HEK293 (cell line): ENCODE data around the gene TNFRSF13B.

Source experiments
- GLIS1 ChIP-seq: fragments of 450-650 bp; formaldehyde crosslinking; IDR thresholded peaks from 2 replicates; pipeline ENCODE4 v1.5.1; 2016; ENCODE audit warnings: missing biosample characterization, missing genetic modification characterization
- GLIS2 ChIP-seq: fragments of 450-650 bp; formaldehyde crosslinking; IDR thresholded peaks from 2 replicates; pipeline ENCODE4 v1.5.1; 2016; ENCODE audit warnings: missing biosample characterization, missing genetic modification characterization
- PATZ1 ChIP-seq: fragments of 450-650 bp; formaldehyde crosslinking; IDR thresholded peaks from 2 replicates; pipeline ENCODE4 v1.5.1; 2016; ENCODE audit warnings: missing biosample characterization, missing genetic modification characterization
- PRDM6 ChIP-seq: fragments of 450-650 bp; formaldehyde crosslinking; IDR thresholded peaks from 2 replicates; pipeline ENCODE4 v1.5.1; 2017; ENCODE audit warnings: missing biosample characterization, missing genetic modification characterization
- SALL2 ChIP-seq: fragments of 450-650 bp; formaldehyde crosslinking; IDR thresholded peaks from 2 replicates; pipeline ENCODE4 v1.5.0; 2017; ENCODE audit warnings: missing biosample characterization, mild to moderate bottlenecking, missing genetic modification characterization, borderline replicate concordance
- SCRT1 ChIP-seq: fragments of 450-650 bp; formaldehyde crosslinking; IDR thresholded peaks from 2 replicates; pipeline ENCODE4 v1.5.1; 2016; ENCODE audit warnings: missing biosample characterization, missing genetic modification characterization, borderline replicate concordance
- YY2 ChIP-seq: fragments of 450-650 bp; formaldehyde crosslinking; IDR thresholded peaks from 2 replicates; pipeline ENCODE4 v1.5.1; 2016; ENCODE audit warnings: missing biosample characterization, missing genetic modification characterization
- ZBTB21 ChIP-seq: fragments of 450-650 bp; formaldehyde crosslinking; IDR thresholded peaks from 2 replicates; pipeline ENCODE4 v1.5.1; 2017; ENCODE audit warnings: missing biosample characterization, missing genetic modification characterization
- ZIC2 ChIP-seq: fragments of 450-650 bp; formaldehyde crosslinking; IDR thresholded peaks from 2 replicates; pipeline ENCODE4 v1.5.1; 2016; ENCODE audit warnings: missing biosample characterization, missing genetic modification characterization
- ZNF114 ChIP-seq: fragments of 450-650 bp; formaldehyde crosslinking; IDR thresholded peaks from 2 replicates; pipeline ENCODE4 v1.5.0; 2017; ENCODE audit warnings: missing biosample characterization, missing genetic modification characterization
- ZNF133 ChIP-seq: fragments of 450-650 bp; formaldehyde crosslinking; IDR thresholded peaks from 2 replicates; pipeline ENCODE4 v1.5.1; 2016; ENCODE audit warnings: missing biosample characterization, missing genetic modification characterization
- ZNF146 ChIP-seq: fragments of 450-650 bp; formaldehyde crosslinking; IDR thresholded peaks from 2 replicates; pipeline ENCODE4 v1.5.1; 2016; ENCODE audit warnings: missing biosample characterization, missing genetic modification characterization
- ZNF324 ChIP-seq: fragments of 450-650 bp; formaldehyde crosslinking; IDR thresholded peaks from 2 replicates; pipeline ENCODE4 v1.5.1; 2016; ENCODE audit warnings: missing biosample characterization, missing genetic modification characterization
- ZNF473 ChIP-seq: fragments of 450-650 bp; formaldehyde crosslinking; IDR thresholded peaks from 2 replicates; pipeline ENCODE4 v1.5.1; 2017; ENCODE audit warnings: missing biosample characterization, missing genetic modification characterization
- ZNF48 ChIP-seq: fragments of 450-650 bp; formaldehyde crosslinking; IDR thresholded peaks from 2 replicates; pipeline ENCODE4 v1.5.1; 2016; ENCODE audit warnings: missing biosample characterization, missing genetic modification characterization
- ZNF560 ChIP-seq: fragments of 450-650 bp; formaldehyde crosslinking; IDR thresholded peaks from 2 replicates; pipeline ENCODE4 v1.5.1; 2017; ENCODE audit warnings: missing biosample characterization, missing genetic modification characterization, borderline replicate concordance
- ZNF600 ChIP-seq: fragments of 450-650 bp; formaldehyde crosslinking; IDR thresholded peaks from 2 replicates; pipeline ENCODE4 v1.5.1; 2016; ENCODE audit warnings: missing biosample characterization, missing genetic modification characterization
- ZNF629 ChIP-seq: fragments of 450-650 bp; formaldehyde crosslinking; IDR thresholded peaks from 2 replicates; pipeline ENCODE4 v1.5.1; 2017; ENCODE audit warnings: missing biosample characterization, missing genetic modification characterization
- ZNF645 ChIP-seq: fragments of 450-650 bp; formaldehyde crosslinking; IDR thresholded peaks from 2 replicates; pipeline ENCODE4; 2016; ENCODE audit warnings: missing biosample characterization, missing genetic modification characterization
- ZNF670 ChIP-seq: fragments of 450-650 bp; formaldehyde crosslinking; IDR thresholded peaks from 2 replicates; pipeline ENCODE4 v1.5.1; 2016; ENCODE audit warnings: missing biosample characterization, missing genetic modification characterization, low read depth
- ZNF76 ChIP-seq: fragments of 450-650 bp; formaldehyde crosslinking; IDR thresholded peaks from 2 replicates; pipeline ENCODE4; 2016; ENCODE audit warnings: low read depth, missing biosample characterization, missing genetic modification characterization, borderline replicate concordance
- ZNF777 ChIP-seq: fragments of 450-650 bp; formaldehyde crosslinking; IDR thresholded peaks from 2 replicates; pipeline ENCODE4 v1.5.1; 2017; ENCODE audit warnings: missing biosample characterization, missing genetic modification characterization, borderline replicate concordance
- ZNF785 ChIP-seq: fragments of 450-650 bp; formaldehyde crosslinking; IDR thresholded peaks from 2 replicates; pipeline ENCODE4 v1.5.1; 2016; ENCODE audit warnings: missing biosample characterization, missing genetic modification characterization
- TF ChIP-seq, protein P1 (sequence below): fragments of 450-650 bp; formaldehyde crosslinking; IDR thresholded peaks from 2 replicates; pipeline ENCODE4 v1.5.1; 2016; ENCODE audit warnings: missing biosample characterization, missing genetic modification characterization
- TF ChIP-seq, protein P2 (sequence below): fragments of 450-650 bp; formaldehyde crosslinking; conservative IDR thresholded peaks from 2 replicates; pipeline ENCODE4 v1.5.1; 2016; ENCODE audit warnings: low read depth, missing biosample characterization, missing genetic modification characterization

The TNFRSF13B gene

GRCh38 chr17:16991349-16992009 lies 19.6 kb upstream of the TNFRSF13B start (continued):
- TF ChIP-seq, protein P1, sequence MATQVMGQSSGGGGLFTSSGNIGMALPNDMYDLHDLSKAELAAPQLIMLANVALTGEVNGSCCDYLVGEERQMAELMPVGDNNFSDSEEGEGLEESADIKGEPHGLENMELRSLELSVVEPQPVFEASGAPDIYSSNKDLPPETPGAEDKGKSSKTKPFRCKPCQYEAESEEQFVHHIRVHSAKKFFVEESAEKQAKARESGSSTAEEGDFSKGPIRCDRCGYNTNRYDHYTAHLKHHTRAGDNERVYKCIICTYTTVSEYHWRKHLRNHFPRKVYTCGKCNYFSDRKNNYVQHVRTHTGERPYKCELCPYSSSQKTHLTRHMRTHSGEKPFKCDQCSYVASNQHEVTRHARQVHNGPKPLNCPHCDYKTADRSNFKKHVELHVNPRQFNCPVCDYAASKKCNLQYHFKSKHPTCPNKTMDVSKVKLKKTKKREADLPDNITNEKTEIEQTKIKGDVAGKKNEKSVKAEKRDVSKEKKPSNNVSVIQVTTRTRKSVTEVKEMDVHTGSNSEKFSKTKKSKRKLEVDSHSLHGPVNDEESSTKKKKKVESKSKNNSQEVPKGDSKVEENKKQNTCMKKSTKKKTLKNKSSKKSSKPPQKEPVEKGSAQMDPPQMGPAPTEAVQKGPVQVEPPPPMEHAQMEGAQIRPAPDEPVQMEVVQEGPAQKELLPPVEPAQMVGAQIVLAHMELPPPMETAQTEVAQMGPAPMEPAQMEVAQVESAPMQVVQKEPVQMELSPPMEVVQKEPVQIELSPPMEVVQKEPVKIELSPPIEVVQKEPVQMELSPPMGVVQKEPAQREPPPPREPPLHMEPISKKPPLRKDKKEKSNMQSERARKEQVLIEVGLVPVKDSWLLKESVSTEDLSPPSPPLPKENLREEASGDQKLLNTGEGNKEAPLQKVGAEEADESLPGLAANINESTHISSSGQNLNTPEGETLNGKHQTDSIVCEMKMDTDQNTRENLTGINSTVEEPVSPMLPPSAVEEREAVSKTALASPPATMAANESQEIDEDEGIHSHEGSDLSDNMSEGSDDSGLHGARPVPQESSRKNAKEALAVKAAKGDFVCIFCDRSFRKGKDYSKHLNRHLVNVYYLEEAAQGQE (tag by site-specific recombination) = no peak
- TF ChIP-seq SCRT1 (tag by site-specific recombination) (no peak), ZNF629 (tag by site-specific recombination) (no peak), PATZ1 (tag by site-specific recombination) (peak; percentile 82), ZNF114 (tag by site-specific recombination) (no peak), ZIC2 (peak; percentile 97), GLIS1 (tag by site-specific recombination) (peak; percentile 87), ZNF777 (no peak), ZNF133 (tag by site-specific recombination) (no peak), ZNF324 (tag by site-specific recombination) (no peak), GLIS2 (peak; percentile 79), ZNF670 (no peak), ZNF645 (tag by site-specific recombination) (no peak), YY2 (tag by site-specific recombination) (no peak), ZNF76 (tag by site-specific recombination) (no peak), ZBTB21 (no peak), SALL2 (no peak), ZNF785 (tag by site-specific recombination) (no peak), ZNF48 (tag by site-specific recombination) (no peak), ZNF560 (no peak), ZNF146 (no peak), ZNF473 (tag by site-specific recombination) (no peak), PRDM6 (no peak), ZNF600 (tag by site-specific recombination) (no peak)
- TF ChIP-seq, protein P2, sequence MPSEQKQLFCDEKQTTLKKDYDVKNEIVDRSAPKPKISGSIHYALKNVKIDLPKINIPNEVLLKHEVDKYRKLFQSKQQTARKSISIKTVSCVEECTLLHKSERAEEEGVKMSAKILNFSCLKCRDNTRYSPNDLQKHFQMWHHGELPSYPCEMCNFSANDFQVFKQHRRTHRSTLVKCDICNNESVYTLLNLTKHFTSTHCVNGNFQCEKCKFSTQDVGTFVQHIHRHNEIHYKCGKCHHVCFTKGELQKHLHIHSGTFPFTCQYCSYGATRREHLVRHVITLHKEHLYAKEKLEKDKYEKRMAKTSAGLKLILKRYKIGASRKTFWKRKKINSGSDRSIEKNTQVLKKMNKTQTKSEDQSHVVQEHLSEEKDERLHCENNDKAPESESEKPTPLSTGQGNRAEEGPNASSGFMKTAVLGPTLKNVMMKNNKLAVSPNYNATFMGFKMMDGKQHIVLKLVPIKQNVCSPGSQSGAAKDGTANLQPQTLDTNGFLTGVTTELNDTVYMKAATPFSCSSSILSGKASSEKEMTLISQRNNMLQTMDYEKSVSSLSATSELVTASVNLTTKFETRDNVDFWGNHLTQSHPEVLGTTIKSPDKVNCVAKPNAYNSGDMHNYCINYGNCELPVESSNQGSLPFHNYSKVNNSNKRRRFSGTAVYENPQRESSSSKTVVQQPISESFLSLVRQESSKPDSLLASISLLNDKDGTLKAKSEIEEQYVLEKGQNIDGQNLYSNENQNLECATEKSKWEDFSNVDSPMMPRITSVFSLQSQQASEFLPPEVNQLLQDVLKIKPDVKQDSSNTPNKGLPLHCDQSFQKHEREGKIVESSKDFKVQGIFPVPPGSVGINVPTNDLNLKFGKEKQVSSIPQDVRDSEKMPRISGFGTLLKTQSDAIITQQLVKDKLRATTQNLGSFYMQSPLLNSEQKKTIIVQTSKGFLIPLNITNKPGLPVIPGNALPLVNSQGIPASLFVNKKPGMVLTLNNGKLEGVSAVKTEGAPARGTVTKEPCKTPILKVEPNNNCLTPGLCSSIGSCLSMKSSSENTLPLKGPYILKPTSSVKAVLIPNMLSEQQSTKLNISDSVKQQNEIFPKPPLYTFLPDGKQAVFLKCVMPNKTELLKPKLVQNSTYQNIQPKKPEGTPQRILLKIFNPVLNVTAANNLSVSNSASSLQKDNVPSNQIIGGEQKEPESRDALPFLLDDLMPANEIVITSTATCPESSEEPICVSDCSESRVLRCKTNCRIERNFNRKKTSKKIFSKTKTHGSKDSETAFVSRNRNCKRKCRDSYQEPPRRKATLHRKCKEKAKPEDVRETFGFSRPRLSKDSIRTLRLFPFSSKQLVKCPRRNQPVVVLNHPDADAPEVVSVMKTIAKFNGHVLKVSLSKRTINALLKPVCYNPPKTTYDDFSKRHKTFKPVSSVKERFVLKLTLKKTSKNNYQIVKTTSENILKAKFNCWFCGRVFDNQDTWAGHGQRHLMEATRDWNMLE (tag by site-specific recombination) = no peak
